PC-9 (cell line): Measurements from ENCODE around the gene CLCA1. TPM values are rescaled to one million over a fixed set of nuclear protein-coding genes. Genes with fewer than 3 reads are reported as not detected.

Experiments used
- BruUV-seq: library from RNA; stranded (reverse); fragments of 400-500 nt; replicated peaks from 2 replicates; lab custom pipeline; 2021; lab: Mats Ljungman, UMichigan
- CTCF ChIA-PET: fragments of 300-600 bp; sonication (Branson Sonifier 250); formaldehyde crosslinking; loops from one replicate; lab custom pipeline; 2022; ENCODE audit warnings: antibody characterized with exemption; lab: Charles Lee
- POLR2A ChIA-PET: fragments of 300-600 bp; sonication (Branson Sonifier 250); formaldehyde crosslinking; loops from one replicate; lab custom pipeline; 2022; ENCODE audit warnings: antibody characterized with exemption; ENCODE audit not compliant: unreplicated experiment; lab: Charles Lee
- DNase-seq, 2 experiments: peaks; one replicate each; pipeline versions ENCODE4 v3.0.0 to v3.0.0-alpha.2; 2015 to 2022; ENCODE audit warnings: mixed read lengths in 1 of 2
- H2AFZ ChIP-seq: fragments of 200-600 bp; sonication (generic); 2 replicates; pipeline ENCODE4 v1.8.1; 2017; ENCODE audit warnings: antibody characterized with exemption
- H3F3A ChIP-seq: fragments of 200-600 bp; sonication (generic); 2 replicates; pipeline ENCODE4 v1.8.1; 2017; ENCODE audit warnings: antibody characterized with exemption, mild to moderate bottlenecking, low read depth; ENCODE audit not compliant: insufficient read depth
- H3K27ac ChIP-seq: fragments of 200-600 bp; sonication (generic); 2 replicates; pipeline ENCODE4 v1.6.1; 2016; ENCODE audit warnings: mixed run types
- H3K27me3 ChIP-seq: fragments of 200-600 bp; sonication (generic); 2 replicates; pipeline ENCODE4 v1.6.1; 2016; ENCODE audit warnings: low read depth, mixed run types; ENCODE audit not compliant: insufficient read depth
- H3K36me3 ChIP-seq: fragments of 200-600 bp; sonication (generic); 2 replicates; pipeline ENCODE4 v1.6.1; 2016; ENCODE audit warnings: low read depth, mixed run types
- H3K4me1 ChIP-seq: fragments of 200-600 bp; sonication (generic); replicated peaks from 2 replicates; pipeline ENCODE4 v1.6.1; 2016; ENCODE audit warnings: mixed run types; ENCODE audit not compliant: insufficient read depth
- H3K4me2 ChIP-seq: fragments of 200-600 bp; sonication (generic); 2 replicates; pipeline ENCODE4 v1.6.1; 2017; ENCODE audit warnings: mixed run types
- H3K4me3 ChIP-seq: fragments of 200-600 bp; sonication (generic); 2 replicates; pipeline ENCODE4 v1.6.1; 2016; ENCODE audit warnings: mixed run types
- H3K79me2 ChIP-seq: fragments of 200-600 bp; sonication (generic); 2 replicates; pipeline ENCODE4 v1.6.1; 2017; ENCODE audit warnings: low read depth, mixed run types
- H3K9me2 ChIP-seq: fragments of 200-600 bp; sonication (generic); 2 replicates; pipeline ENCODE4 v1.8.1; 2017; ENCODE audit warnings: mild to moderate bottlenecking; ENCODE audit not compliant: insufficient read depth
- H3K9me3 ChIP-seq: fragments of 200-600 bp; sonication (generic); 2 replicates; pipeline ENCODE4 v1.8.1; 2016; ENCODE audit warnings: low read depth; ENCODE audit not compliant: insufficient read depth
- H4K20me1 ChIP-seq: fragments of 200-600 bp; sonication (generic); 2 replicates; pipeline ENCODE4 v1.8.1; 2017; ENCODE audit not compliant: insufficient read depth
- CTCF ChIP-seq: fragments of 200-600 bp; sonication (generic); conservative IDR thresholded peaks from 2 replicates; pipeline ENCODE4 v1.6.1; 2017; ENCODE audit warnings: mixed run types, antibody characterized with exemption, mild to moderate bottlenecking, moderate library complexity
- EZH2 ChIP-seq: fragments of 200-600 bp; sonication (generic); IDR thresholded peaks from 2 replicates; pipeline ENCODE4 v1.8.0; 2017; ENCODE audit warnings: antibody characterized with exemption, low read depth
- intact Hi-C: fragments of 100-400 bp; cut with micrococcal nuclease; formaldehyde crosslinking; loops from one replicate; pipeline ENCODE4 v1.10.0; 2022; ENCODE audit not compliant: unreplicated experiment
- total RNA-seq: library from RNA; stranded (reverse); gene quantifications from 2 replicates; pipeline ENCODE4 v1.2.3, GENCODE V29; 2021

The CLCA1 gene
- total RNA-seq, 1 experiment from 2014 or later, result not detected

- H3K4me3 ChIP-seq, result no peak overlapping the region
- no peak overlapping the region for H3K4me2 ChIP-seq
- peaks cover 9% of the 10 kb centered on the region for H3K4me1 ChIP-seq
- no peaks in the 10 kb centered on the region for H3K79me2 ChIP-seq
- H3K9me3 ChIP-seq, result no peaks in the 10 kb centered on the region
- intact Hi-C loops, result loop anchor here (5.0 to 10.0 kb wide), 3 partner anchors 199 to 898 kb away; partner anchors contain the start of gene SH3GLB1
- POLR2A ChIA-PET, result no interaction called here
- TF ChIP-seq CTCF (no peak), EZH2 (no peak)
- H3K27ac ChIP-seq, result no peak overlapping the region
- peaks cover 3% of the 10 kb centered on the region; the same call in 1 of the 2 replicates for H3F3A ChIP-seq
- no TSS peak for BruUV-seq
- CTCF ChIA-PET, result interaction anchor here (0.6 to 1.2 kb wide), 2 partner anchors 132 to 248 kb away, joined by 3 read pairs; no protein-coding TSS in a partner anchor
- H2AFZ ChIP-seq, result no peak overlapping the region
- no peaks in the 10 kb centered on the region for H3K27me3 ChIP-seq
- H4K20me1 ChIP-seq, result no peaks in the 10 kb centered on the region
- no peak for DNase-seq
- no peaks in the 10 kb centered on the region for H3K36me3 ChIP-seq
- H3K9me2 ChIP-seq, result no peaks in the 10 kb centered on the region
Observed at GRCh38 chr1:86505564-86505902, 36.8 kb downstream of the CLCA1 start.

GRCh38 chr1:86507935-86508582 is 39.3 kb downstream of the CLCA1 start:
- Histone ChIP-seq H3K79me2 (no peaks in the 10 kb centered on the region), H3K9me3 (no peaks in the 10 kb centered on the region), H3K4me3 (no peak overlapping the region), H3K4me1 (peaks cover 9% of the 10 kb centered on the region), H4K20me1 (no peaks in the 10 kb centered on the region), H3K9me2 (no peaks in the 10 kb centered on the region), H3F3A (peaks cover 3% of the 10 kb centered on the region; the same call in 1 of the 2 replicates), H3K36me3 (no peaks in the 10 kb centered on the region), H3K27ac (no peak overlapping the region), H3K27me3 (no peaks in the 10 kb centered on the region), H3K4me2 (no peak overlapping the region), H2AFZ (no peak overlapping the region)
- ChIA-PET POLR2A (no interaction called here), CTCF (no interaction called here)
- TF ChIP-seq EZH2 (no peak), CTCF (peak; percentile 72)
- no TSS peak for BruUV-seq
- no peak for DNase-seq
- intact Hi-C loops, result loop anchor here (5.0 to 10.0 kb wide), 3 partner anchors 197 to 901 kb away; partner anchors contain the start of gene SH3GLB1

- Histone ChIP-seq H3K27me3 (no peaks in the 10 kb centered on the region), H3K9me3 (no peaks in the 10 kb centered on the region), H4K20me1 (no peaks in the 10 kb centered on the region), H3K27ac (no peak overlapping the region), H3K4me2 (no peak overlapping the region), H3K36me3 (no peaks in the 10 kb centered on the region), H3K4me3 (no peak overlapping the region), H3K79me2 (no peaks in the 10 kb centered on the region), H3K9me2 (no peaks in the 10 kb centered on the region), H2AFZ (no peak overlapping the region), H3K4me1 (peaks cover 9% of the 10 kb centered on the region), H3F3A (peaks cover 3% of the 10 kb centered on the region; the same call in 1 of the 2 replicates)
- DNase-seq, result no peak
- BruUV-seq, result no TSS peak
- TF ChIP-seq CTCF (no peak), EZH2 (no peak)
- intact Hi-C loops, result loop anchor here (5.0 to 10.0 kb wide), 3 partner anchors 196 to 901 kb away; partner anchors contain the start of gene SH3GLB1
- ChIA-PET POLR2A (no interaction called here), CTCF (no interaction called here)
Observed at GRCh38 chr1:86508583-86508969, 39.8 kb downstream of the CLCA1 start.
